Measurements from ENCODE around the gene LSAMP. TPM values are rescaled to one million over a fixed set of nuclear protein-coding genes. Genes with fewer than 3 reads are reported as not detected.
"Not testable (repeated sequence)": the region's sequence is repeated elsewhere in the genome, so short reads cannot be mapped to it uniquely, and the experiment has no call there.

Gene LSAMP
- polyA plus RNA-seq, 1 of the 3 experiments (the other 2 are of a cell fraction), result 6.6 TPM

DNA sequence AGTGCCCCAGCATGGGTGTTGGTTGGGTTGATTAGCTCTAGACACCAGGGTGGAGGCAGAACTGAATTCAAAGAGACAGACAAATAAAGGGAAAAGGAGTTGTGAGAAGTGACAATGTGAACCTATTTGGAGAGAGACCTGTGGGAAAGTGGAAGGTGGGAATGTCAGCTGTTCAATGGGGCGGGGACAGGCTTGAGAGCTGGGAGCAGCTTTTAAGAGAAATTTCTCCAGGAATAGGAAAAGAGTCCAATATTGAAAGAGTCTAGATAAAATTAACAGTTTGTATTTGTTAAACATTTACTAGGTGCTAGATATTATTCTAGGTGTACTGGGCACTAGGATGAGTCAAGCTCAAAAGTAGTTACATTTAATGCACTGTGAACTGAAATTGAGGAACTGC, 596.6 kb downstream of the LSAMP start (continued):
- no peak for TF ChIP-seq RCOR1 (IDR thresholded peaks at IDR 0.05; ENCODE audit: low read length)
- TF ChIP-seq EP300 (IDR thresholded peaks at IDR 0.05; ENCODE audit: borderline replicate concordance in 1 of 2, low read depth in 1 of 2, low read length in 1 of 2), result no peak
- no peak for TF ChIP-seq YY1 (IDR thresholded peaks at IDR 0.05; ENCODE audit: low read depth)
- TF ChIP-seq SMC3 (IDR thresholded peaks at IDR 0.05; ENCODE audit: low read depth, low read length), result no peak
- no peak for TF ChIP-seq GABPA (IDR thresholded peaks at IDR 0.05; ENCODE audit: low read depth)
- no peak for TF ChIP-seq NFIC (IDR thresholded peaks at IDR 0.05; ENCODE audit: borderline replicate concordance)

DNA sequence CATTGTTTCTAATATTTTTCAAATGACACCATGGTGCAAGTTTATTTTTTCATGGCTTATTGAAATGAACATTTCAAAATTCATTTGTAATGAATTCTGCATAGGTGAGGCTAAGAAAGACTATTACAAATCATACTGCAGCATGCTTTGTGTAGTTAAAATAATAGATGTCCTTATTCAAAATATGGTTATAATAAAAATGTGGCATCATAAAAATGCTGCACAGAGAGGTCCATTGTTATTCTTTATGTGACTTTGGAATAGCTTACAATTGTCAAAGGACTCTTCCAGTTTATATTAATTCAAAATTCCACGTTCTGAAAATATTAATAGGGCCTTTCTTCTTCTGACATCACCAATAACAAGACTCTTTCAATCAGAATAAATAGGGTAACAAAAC, 599.3 kb downstream of the LSAMP start:
- 46% methylated on average over 1 of the region's 1 CpG for WGBS (ENCODE audit: low lambda C conversion rate)
- no peaks in the 10 kb centered on the region for H3K9me2 ChIP-seq
- TF ChIP-seq, protein P1, sequence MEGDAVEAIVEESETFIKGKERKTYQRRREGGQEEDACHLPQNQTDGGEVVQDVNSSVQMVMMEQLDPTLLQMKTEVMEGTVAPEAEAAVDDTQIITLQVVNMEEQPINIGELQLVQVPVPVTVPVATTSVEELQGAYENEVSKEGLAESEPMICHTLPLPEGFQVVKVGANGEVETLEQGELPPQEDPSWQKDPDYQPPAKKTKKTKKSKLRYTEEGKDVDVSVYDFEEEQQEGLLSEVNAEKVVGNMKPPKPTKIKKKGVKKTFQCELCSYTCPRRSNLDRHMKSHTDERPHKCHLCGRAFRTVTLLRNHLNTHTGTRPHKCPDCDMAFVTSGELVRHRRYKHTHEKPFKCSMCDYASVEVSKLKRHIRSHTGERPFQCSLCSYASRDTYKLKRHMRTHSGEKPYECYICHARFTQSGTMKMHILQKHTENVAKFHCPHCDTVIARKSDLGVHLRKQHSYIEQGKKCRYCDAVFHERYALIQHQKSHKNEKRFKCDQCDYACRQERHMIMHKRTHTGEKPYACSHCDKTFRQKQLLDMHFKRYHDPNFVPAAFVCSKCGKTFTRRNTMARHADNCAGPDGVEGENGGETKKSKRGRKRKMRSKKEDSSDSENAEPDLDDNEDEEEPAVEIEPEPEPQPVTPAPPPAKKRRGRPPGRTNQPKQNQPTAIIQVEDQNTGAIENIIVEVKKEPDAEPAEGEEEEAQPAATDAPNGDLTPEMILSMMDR (IDR thresholded peaks at IDR 0.05), result no peak
- no peak for TF ChIP-seq TEAD4 (IDR thresholded peaks at IDR 0.05; ENCODE audit: borderline replicate concordance, insufficient read depth)
- TF ChIP-seq MXI1 (IDR thresholded peaks at IDR 0.05; ENCODE audit: low read depth, low read length), result no peak
- TF ChIP-seq GABPA (IDR thresholded peaks at IDR 0.05; ENCODE audit: low read depth), result no peak
- no peak for TF ChIP-seq RAD21 (IDR thresholded peaks at IDR 0.05; ENCODE audit: low read length)
- no peak for TF ChIP-seq MEF2A (IDR thresholded peaks at IDR 0.05; ENCODE audit: borderline replicate concordance, low read depth)
- TF ChIP-seq, protein P2, sequence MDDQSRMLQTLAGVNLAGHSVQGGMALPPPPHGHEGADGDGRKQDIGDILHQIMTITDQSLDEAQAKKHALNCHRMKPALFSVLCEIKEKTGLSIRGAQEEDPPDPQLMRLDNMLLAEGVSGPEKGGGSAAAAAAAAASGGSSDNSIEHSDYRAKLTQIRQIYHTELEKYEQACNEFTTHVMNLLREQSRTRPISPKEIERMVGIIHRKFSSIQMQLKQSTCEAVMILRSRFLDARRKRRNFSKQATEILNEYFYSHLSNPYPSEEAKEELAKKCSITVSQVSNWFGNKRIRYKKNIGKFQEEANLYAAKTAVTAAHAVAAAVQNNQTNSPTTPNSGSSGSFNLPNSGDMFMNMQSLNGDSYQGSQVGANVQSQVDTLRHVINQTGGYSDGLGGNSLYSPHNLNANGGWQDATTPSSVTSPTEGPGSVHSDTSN (IDR thresholded peaks at IDR 0.05), result no peak
- TF ChIP-seq FOXJ3 (CRISPR knock-in tag; IDR thresholded peaks at IDR 0.05), result no peak
- ChIA-PET POLR2A (no interaction called here), CTCF (interaction anchor here (0.7 to 1.0 kb wide), 3 partner anchors 9 to 26 kb away, joined by 3 to 4 read pairs (median 3); no protein-coding TSS in a partner anchor)
- H3K9ac ChIP-seq, result no peak overlapping the region
- no peaks in the 10 kb centered on the region for H4K20me1 ChIP-seq (ENCODE audit: insufficient read depth)
- no peaks in the 10 kb centered on the region for H3F3A ChIP-seq (replicated peaks; ENCODE audit: insufficient read depth)
- H3K27ac ChIP-seq (ENCODE audit: low read depth in 2 of 2, low read length in 1 of 2), result no peak overlapping the region
- no peaks in the 10 kb centered on the region for H3K79me2 ChIP-seq (ENCODE audit: insufficient read depth)
- H3K27me3 ChIP-seq (ENCODE audit: insufficient read depth), result no peaks in the 10 kb centered on the region
- H2AFZ ChIP-seq (ENCODE audit: low read depth), result no peak overlapping the region
- H3K4me3 ChIP-seq (ENCODE audit: low read depth in 2 of 2, low read length in 1 of 2), result no peak overlapping the region
- no peaks in the 10 kb centered on the region for H3K36me3 ChIP-seq (replicated peaks in 1 of 2; ENCODE audit: control insufficient read depth in 1 of 2, insufficient read depth in 2 of 2, low read length in 1 of 2)
- no peak for DNase-seq
- H3K4me1 ChIP-seq (ENCODE audit: control insufficient read depth in 1 of 2, insufficient read depth in 2 of 2, low read depth in 1 of 2, low read length in 1 of 2), result peaks cover 0 to 7% of the 10 kb centered on the region in 2 experiments; a peak in 2 of 4 replicates
- H3K4me2 ChIP-seq, result no peak overlapping the region
- H3K9me3 ChIP-seq, result no peaks in the 10 kb centered on the region

DNA sequence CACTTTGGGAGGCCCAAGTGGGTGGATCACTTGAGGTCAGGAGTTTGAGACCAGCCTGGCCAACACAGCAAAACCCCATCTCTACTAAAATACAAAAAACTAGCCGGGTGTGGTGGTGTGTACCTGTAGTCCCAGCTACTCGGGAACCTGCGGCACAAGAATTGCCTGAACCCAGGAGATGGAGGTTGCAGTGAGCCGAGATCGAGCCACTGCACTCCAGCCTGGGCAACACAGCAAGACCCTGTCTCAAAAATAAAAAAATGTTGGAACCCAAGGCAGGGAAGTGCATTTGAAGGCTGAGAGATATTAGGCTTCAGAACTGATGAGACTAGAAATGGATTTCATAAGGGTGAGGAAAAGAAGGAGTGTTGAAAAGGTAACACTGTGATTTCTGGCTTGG, 600.6 kb downstream of the LSAMP start:
- H3K4me2 ChIP-seq; H3K9me3 ChIP-seq; DNase-seq; H3K9ac ChIP-seq; H4K20me1 ChIP-seq (ENCODE audit: insufficient read depth); H3K27ac ChIP-seq (ENCODE audit: low read depth in 2 of 2, low read length in 1 of 2); H3K9me2 ChIP-seq; H2AFZ ChIP-seq (ENCODE audit: low read depth); POLR2A ChIA-PET; H3F3A ChIP-seq (replicated peaks; ENCODE audit: insufficient read depth); H3K4me1 ChIP-seq (ENCODE audit: control insufficient read depth in 1 of 2, insufficient read depth in 2 of 2, low read depth in 1 of 2, low read length in 1 of 2); H3K36me3 ChIP-seq (replicated peaks in 1 of 2; ENCODE audit: control insufficient read depth in 1 of 2, insufficient read depth in 2 of 2, low read length in 1 of 2); H3K4me3 ChIP-seq (ENCODE audit: low read depth in 2 of 2, low read length in 1 of 2); H3K27me3 ChIP-seq (ENCODE audit: insufficient read depth); H3K79me2 ChIP-seq (ENCODE audit: insufficient read depth): not testable (repeated sequence)
- CTCF ChIA-PET, result interaction anchor here (1.0 to 2.2 kb wide), 2 partner anchors 8 to 10 kb away, joined by 4 to 6 read pairs; no protein-coding TSS in a partner anchor
- WGBS (ENCODE audit: low lambda C conversion rate), result 78% methylated on average over 5 of the region's 5 CpGs

Data from SK-N-SH (cell line).